GM19351 (cell line): ENCODE measurements around the gene LTBR.

Experiments used
- ATAC-seq: cut with Tn5 transposase; IDR thresholded peaks from one replicate; pipeline ENCODE4 v1.9.1; 2021; ENCODE audit warnings: mild to moderate bottlenecking, moderate library complexity; ENCODE audit not compliant: unreplicated experiment

Gene LTBR

DNA sequence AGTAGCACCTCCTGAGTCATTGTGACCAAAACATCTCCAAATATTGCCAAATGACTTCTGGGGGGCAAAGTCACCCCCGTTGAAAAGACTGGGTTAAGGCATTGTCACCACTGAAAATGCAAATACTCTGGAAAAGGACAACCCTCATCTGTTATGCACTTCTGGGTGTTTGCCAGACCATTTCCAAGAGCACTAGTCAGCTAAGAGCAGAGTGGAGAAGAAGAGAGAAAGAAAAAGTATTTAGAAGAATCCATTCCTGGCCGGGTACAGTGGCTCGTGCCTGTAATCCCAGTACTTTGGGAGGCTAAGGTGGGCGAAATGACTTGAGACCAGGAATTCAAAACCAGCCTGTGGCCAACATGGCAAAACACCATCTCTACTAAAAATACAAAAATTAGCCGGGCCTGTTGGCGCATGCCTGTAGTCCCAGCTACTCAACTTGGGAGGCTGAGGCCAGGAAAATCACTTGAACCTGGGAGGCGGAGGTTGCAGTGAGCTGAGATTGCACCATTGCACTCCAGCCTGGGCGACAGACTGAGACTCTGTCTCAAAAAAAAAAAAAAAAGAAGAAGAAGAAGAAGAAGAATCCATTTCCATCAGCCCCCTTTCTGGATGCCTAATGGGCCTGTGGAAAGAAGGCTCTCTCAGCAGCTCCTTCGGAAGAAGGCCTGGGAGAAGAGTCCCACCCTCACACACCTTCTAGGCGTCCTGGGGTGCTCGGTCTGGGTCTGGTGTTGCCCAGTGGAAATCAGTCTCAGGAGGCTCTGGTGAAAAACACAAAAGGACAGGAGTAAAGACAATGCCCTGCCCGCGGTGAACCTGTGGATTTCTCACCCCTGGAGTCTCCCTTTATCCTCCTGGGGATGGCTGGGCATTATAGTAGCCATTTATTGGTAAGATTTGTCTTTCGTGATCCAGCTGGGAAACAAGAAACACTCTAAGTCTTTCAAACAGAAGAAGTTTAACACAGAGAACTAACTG, 3.5 kb upstream of the LTBR start:
- no peak for ATAC-seq

DNA sequence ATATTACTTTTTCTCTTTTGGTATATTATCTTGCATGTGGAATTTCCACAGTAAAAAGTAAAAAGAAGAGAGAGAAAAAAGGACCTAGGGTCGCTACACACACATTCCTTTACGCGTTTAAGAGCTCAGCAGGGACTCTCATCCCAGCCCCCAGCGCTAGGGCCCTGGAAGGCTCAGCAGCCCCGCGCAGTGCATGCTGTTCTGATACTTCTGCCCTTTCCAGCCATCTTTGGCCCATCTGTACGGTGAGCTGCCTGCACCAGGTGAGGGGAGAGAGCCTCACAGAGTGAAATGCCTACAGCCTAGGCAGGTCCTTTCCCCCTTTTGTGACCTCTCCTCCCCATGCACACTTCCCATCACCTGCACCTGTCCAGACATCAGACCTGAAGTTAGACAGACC, 1.6 kb upstream of the LTBR start:
- no peak for ATAC-seq

GRCh38 chr12:6382982-6383381, 980 bp upstream of the LTBR start:
- ATAC-seq, result no peak

DNA sequence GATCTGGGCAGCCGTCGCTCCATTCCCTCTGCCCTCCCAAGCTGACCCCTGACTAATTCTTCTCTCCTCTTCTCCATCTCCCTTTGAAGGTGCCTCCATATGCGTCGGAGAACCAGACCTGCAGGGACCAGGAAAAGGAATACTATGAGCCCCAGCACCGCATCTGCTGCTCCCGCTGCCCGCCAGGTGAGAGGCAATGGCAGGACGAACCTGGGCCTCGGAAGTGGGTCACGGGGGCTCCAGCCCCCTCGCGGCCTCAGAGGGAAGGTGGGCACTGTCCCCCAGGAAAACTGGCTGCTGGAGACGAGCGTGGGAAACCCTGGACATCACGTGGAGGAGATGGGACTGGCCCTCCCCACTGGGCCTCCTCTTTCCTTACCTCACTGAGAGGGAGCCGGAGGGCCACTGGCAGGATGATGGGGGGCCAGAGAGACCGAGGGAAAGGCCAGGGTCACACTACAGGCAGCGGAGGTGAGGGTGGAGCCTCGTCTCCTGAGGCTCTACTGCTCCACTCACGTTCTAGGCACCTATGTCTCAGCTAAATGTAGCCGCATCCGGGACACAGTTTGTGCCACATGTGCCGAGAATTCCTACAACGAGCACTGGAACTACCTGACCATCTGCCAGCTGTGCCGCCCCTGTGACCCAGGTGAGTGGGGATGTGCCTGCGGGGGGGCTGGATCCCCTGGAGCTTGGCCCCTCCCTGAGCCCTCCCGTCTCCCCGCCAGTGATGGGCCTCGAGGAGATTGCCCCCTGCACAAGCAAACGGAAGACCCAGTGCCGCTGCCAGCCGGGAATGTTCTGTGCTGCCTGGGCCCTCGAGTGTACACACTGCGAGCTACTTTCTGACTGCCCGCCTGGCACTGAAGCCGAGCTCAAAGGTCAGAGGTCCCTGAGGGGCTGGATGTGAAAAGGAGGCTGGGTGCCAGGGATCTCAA, 806 bp downstream of the LTBR start:
- ATAC-seq, result no peak

DNA sequence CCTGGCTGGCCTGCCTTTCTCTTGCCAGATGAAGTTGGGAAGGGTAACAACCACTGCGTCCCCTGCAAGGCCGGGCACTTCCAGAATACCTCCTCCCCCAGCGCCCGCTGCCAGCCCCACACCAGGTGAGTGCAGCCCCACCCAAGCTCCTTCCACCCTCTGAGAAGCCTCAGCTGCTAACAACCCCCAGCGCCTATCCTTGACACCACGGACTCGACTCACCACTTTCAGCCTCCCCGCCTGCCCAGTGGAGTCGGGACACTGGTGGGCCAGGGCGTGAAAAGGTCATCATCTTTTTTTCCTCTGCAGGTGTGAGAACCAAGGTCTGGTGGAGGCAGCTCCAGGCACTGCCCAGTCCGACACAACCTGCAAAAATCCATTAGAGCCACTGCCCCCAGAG, 2.1 kb downstream of the LTBR start:
- ATAC-seq, result no peak

DNA sequence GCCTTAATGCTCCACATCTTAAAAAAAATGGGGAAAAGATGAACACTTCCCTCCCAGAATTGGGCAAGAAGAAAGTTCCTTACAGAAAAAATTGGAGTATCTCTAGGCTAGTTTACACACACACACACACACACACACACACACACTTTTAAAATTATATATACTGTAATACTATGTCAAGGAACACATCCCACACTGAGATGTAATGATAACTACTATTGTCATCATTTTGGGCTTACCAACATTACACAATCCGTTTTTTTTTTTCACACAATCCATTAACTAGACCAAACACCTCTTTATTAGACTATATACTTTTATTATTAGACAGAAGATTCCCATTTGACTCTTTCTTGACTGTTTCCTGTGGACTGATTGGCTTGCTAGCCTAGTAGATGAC, 2.5 kb downstream of the LTBR start:
- ATAC-seq, result no peak

GRCh38 chr12:6387541-6387940, 3.6 kb downstream of the LTBR start:
- no peak for ATAC-seq

GRCh38 chr12:6390084-6390799, 6.3 kb downstream of the LTBR start:
- ATAC-seq, result no peak

DNA sequence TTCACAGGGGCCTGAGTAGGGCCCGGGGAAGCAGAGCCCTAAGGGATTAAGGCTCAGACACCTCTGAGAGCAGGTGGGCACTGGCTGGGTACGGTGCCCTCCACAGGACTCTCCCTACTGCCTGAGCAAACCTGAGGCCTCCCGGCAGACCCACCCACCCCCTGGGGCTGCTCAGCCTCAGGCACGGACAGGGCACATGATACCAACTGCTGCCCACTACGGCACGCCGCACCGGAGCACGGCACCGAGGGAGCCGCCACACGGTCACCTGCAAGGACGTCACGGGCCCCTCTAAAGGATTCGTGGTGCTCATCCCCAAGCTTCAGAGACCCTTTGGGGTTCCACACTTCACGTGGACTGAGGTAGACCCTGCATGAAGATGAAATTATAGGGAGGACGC, 7.1 kb downstream of the LTBR start:
- no peak for ATAC-seq

DNA sequence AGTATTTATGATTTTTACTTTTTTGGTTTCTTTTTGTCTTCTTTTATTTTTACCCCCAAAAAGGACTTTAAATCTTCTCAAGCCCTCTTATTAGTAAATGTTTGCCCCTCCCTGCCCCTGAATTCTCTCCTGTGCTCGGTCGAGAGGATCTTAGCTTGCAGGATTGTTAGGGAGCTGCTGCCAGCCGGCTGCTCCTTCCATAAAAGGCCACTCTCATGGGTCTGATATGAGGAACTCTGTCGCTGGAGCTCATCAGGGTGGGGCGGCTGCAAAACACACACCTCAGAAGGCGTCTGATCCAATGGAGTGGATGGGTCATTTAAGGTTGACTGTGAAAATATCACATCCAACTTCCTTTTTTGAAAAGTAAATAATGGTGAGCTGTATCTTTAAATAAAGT, 8.5 kb downstream of the LTBR start:
- ATAC-seq, result no peak

- no peak for ATAC-seq
Measured at GRCh38 chr12:6393109-6393508, 9.1 kb downstream of the LTBR start.

DNA sequence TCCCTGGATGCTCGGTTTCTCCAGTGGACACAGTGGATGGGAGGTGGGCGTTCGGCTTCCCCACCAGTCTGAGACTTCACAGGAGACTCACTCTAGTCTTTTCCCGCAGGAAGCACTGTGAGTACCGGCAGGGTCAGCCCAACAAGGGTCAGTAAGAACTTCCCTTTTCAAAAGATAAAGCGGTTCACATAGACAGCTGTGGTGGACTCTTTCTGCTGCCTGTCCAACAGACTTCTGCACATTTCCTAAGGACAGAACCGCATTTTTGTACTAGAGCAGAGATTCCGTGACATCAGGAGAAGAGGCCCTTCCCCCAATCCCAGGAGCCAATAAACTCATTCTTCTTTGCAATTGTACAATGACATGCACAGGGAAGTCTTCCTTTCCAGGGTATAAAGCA, 10.4 kb downstream of the LTBR start:
- no peak for ATAC-seq

- ATAC-seq, result no peak
Measured at GRCh38 chr12:6396031-6396430, 12.1 kb downstream of the LTBR start.

DNA sequence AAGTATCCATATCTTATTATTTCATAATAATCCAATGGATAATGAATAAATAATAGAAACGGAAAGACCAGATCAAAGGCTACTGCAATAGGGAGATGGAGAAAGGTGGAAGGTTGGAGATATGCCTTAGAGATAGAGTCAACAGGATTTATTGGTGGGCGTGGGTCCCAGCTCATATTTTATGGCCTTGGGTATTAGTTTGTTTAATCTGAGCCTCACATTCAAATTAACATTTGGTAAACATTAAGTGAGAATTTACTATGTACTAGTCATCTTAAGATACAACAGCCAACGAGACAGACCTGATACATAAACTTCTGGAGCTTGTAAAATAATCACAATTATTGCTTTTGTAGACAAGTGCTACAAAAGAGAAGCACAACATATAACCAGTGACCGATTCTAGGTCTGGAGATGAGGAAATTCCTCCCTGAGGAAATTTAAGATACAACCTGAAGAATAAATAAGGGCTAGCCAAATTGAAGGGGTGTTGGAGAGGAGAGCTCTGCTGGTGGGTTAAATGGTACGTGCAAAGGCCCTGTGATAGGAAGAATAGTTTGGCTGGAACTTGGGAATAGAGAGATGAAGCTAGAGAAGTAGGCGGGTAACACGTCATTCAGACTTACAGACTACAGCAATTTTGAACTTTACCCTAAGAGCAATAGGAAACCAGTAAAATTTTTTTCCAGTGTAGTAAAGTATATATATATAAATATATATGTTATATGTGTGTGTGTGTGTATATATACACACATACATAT, 16.1 kb downstream of the LTBR start:
- no peak for ATAC-seq

DNA sequence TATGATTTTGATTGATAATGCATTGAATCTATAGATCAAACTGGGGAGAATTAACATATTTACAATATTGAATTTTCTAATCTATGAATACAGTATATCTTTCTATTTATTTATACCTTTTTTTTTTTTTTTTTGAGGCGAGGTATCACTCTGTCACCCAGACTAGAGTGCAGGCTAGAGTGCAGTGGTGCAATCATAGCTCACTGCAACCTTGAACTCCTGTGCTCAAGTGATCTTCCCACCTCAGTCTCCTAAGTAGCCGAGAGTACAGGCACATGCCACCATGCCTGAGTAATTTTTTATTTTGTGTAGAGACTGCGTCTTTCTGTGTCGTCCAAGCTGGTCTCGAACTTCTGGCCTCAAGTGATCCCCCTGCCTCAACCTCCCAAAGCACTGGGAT, 20.4 kb downstream of the LTBR start:
- ATAC-seq, result no peak

DNA sequence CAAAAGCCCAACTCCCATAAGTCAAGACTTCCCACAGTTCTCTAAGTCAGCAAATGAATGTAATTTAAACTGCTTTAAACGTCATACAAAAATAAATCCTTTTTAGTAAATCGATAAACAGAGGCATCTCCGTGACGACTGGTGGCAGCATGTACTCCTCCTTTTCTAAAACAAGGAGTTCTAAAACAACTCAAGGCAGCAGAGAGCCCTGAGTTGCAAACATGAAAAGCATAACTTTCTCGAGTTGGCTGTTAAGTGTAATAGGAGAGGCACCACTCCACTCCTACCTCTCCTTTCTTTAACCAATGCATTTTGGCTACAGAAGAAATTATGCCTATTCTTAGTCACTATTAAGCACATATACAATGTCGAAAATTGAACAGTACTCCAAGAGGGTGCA, 22.0 kb downstream of the LTBR start:
- no peak for ATAC-seq

DNA sequence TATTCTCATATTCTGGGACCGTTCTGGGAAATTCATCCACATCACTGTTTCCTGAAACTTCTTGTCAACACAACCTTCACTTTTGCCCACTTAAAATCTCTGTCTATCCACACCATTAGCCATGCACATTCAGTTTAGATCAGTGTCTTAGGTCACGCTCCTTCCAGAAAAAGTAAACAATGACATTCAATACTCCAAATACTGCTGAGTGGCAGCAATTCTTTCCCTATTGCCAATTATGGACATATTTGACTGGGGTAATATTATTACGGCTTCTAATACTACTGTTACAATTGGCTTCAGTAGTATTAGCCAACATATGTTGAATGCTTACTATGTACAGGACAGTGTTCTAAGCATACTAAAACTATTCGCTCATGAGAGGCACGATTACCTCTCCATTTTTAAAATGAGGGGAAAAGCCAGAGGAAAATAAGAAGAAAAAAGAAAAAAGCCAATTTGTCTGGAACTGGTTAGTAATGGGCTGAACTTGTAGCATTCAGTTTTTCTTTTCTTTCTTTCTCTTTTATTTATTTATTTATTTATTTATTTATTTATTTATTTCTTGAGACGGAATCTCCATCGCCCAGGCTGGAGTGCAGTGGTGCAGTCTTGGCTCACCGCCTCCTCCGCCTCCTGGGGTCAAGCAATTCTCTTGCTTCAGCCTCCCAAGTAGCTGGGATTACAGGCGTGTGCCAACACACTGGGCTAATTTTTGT, 23.4 kb downstream of the LTBR start:
- ATAC-seq, result no peak

DNA sequence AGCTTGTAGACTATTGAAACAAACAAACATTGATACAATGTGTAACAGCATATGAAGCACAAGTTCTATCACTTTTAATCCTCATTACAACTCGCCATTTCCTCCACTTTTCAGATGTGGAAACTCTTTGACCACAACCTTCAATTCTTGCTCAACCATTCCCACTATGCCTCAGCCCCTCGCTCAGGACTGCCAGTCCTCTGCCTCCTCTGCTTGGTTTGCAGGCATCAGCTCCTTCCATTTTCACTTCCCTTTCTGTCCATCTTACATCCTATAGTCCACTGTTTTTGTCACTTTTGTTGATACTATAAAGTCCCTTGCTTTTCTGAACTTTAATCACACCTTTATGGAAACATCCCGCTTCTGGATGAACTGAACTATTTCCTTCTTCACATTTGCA, 32.6 kb downstream of the LTBR start:
- ATAC-seq, result no peak

DNA sequence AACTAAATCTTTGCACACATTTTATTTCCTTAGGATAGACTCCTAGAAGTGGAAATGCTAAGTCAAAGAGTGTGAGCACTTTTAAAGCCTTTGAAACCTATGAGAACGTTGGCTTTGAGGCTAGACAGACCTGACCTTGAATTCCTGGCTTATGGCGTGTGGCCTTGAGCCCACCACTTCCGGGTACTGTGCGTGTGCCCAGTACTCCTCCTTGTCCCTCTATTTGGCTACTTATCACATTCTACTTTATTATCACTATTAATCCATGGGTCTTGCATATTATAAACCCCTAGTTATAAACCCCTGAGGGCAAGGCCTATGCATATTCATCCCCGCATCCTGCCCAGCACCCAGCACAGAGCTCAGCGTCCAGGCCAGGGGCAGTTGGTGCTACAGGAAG, 34.8 kb downstream of the LTBR start:
- no peak for ATAC-seq

DNA sequence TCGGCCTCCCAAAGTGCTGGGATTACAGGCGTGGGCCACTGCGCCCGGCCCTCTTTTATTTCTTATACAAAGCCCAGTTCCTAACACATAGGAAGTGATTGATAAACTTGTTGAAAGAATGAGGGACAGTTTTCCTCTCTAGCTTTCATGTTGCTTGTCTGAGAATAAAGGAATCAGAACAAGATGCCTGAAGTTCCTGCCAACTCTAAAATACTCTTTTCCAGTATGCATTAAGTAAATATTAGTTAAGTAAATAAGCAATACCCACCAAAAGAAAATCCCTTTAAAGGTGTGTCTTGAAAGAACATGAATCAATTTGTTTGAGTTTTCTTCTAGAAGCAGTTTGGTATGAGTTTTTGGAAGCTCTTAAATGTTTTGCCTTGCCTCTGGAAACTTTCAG, 36.4 kb downstream of the LTBR start:
- no peak for ATAC-seq
